Caco-2 (cell line): ENCODE measurements around the gene TEKT4. TPM values are rescaled to one million over a fixed set of nuclear protein-coding genes. Genes with fewer than 3 reads are reported as not detected.
"Not testable (repeated sequence)": the region's sequence is repeated elsewhere in the genome, so short reads cannot be mapped to it uniquely, and the experiment has no call there.

Experiments
- BruUV-seq: library from RNA; stranded (reverse); fragments of 400-500 nt; replicated peaks from 2 replicates; lab custom pipeline; 2021; lab: Mats Ljungman, UMichigan
- CTCF ChIA-PET: fragments of 300-600 bp; sonication (Branson Sonifier 250); formaldehyde crosslinking; loops from one replicate; lab custom pipeline; 2022; ENCODE audit warnings: antibody characterized with exemption; lab: Charles Lee
- POLR2A ChIA-PET: fragments of 300-600 bp; sonication (Branson Sonifier 250); formaldehyde crosslinking; loops from one replicate; lab custom pipeline; 2022; ENCODE audit warnings: antibody characterized with exemption; lab: Charles Lee
- DNase-seq, 2 experiments: peaks; one replicate each; pipeline versions ENCODE4 v3.0.0 to v3.0.0-alpha.2; 2020 to 2022
- H3K27me3 ChIP-seq: replicated peaks from 2 replicates; pipeline ENCODE4 v1.6.0; 2011; ENCODE audit warnings: low read length; ENCODE audit not compliant: control insufficient read depth, insufficient read depth
- H3K36me3 ChIP-seq: 2 replicates; pipeline ENCODE4 v1.5.1; 2011; ENCODE audit warnings: low read length; ENCODE audit not compliant: control insufficient read depth, insufficient read depth
- H3K4me1 ChIP-seq: fragments of 250-450 bp; sonication (Bioruptor Pico); 2 replicates; pipeline ENCODE4 v1.5.1; 2020; ENCODE audit warnings: mild to moderate bottlenecking
- H3K4me3 ChIP-seq: 2 replicates; pipeline ENCODE4 v1.5.1; 2011; ENCODE audit warnings: low read depth, mild to moderate bottlenecking, control low read depth, low read length
- H3K9me3 ChIP-seq: fragments of 250-450 bp; sonication (Bioruptor Pico); 2 replicates; pipeline ENCODE4 v1.5.1; 2020; ENCODE audit warnings: mild to moderate bottlenecking, moderate library complexity
- H3K27ac Mint-ChIP-seq: one replicate; pipeline ENCODE4 v1.8.0; 2022; ENCODE audit warnings: mixed read lengths; ENCODE audit not compliant: unreplicated experiment
- H3K27me3 Mint-ChIP-seq: one replicate; pipeline ENCODE4 v1.8.0; 2022; ENCODE audit warnings: mixed read lengths; ENCODE audit not compliant: insufficient read depth, unreplicated experiment
- H3K36me3 Mint-ChIP-seq: one replicate; pipeline ENCODE4 v1.8.0; 2022; ENCODE audit warnings: mild to moderate bottlenecking, mixed read lengths; ENCODE audit not compliant: insufficient read depth, unreplicated experiment
- H3K4me1 Mint-ChIP-seq: one replicate; pipeline ENCODE4 v1.8.0; 2022; ENCODE audit warnings: low read depth, mixed read lengths; ENCODE audit not compliant: unreplicated experiment
- H3K4me3 Mint-ChIP-seq: one replicate; pipeline ENCODE4 v1.8.0; 2022; ENCODE audit warnings: mild to moderate bottlenecking, moderate library complexity, mixed read lengths; ENCODE audit not compliant: unreplicated experiment
- H3K9me3 Mint-ChIP-seq: one replicate; pipeline ENCODE4 v1.8.0; 2022; ENCODE audit warnings: mixed read lengths; ENCODE audit not compliant: unreplicated experiment
- intact Hi-C: fragments of 100-400 bp; cut with micrococcal nuclease; formaldehyde crosslinking; loops from one replicate; pipeline ENCODE4 v1.10.0; 2022; ENCODE audit not compliant: unreplicated experiment
- total RNA-seq: library from RNA; stranded (reverse); gene quantifications from 2 replicates; pipeline ENCODE4 v1.2.3, GENCODE V29; 2022
- TF ChIP-seq, protein P1 (sequence below), 2 experiments: fragments of 200-600 bp in 1 of 2; IDR thresholded peaks; 1 replicate in 1 of 2; 2 replicates in 1 of 2; pipeline versions ENCODE4 v1.5.1 to v1.8.0; 2011 to 2022; ENCODE audit warnings: antibody characterized with exemption in 1 of 2, control low read depth in 1 of 2, inconsistent platforms in 1 of 2, low read depth in 1 of 2, low read length in 1 of 2, mild to moderate bottlenecking in 1 of 2, moderate library complexity in 1 of 2; ENCODE audit not compliant: insufficient read depth in 1 of 2, severe bottlenecking in 1 of 2, unreplicated experiment in 1 of 2

Gene TEKT4
- total RNA-seq, 1 experiment from 2014 or later: not detected

DNA sequence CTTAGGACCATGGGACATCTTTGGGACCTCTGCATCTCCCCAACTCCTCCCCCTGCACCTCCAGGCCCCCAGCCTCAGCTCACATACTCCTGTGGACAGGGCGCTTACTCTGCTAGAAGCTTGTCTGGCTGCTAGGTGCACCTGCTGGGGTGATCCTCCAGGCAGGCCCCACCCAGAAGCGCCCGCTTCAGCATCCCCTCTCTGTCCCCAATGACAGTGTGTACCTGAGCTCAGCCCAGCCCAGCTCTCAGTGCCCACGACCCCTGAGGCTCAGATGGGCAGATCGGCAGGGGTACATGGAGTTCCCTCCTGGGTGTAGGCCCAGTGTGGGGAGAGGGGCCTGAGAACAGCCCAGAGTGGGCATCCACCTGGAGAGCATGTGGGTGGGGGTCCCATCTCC is 5.9 kb downstream of the TEKT4 start:
- Mint-ChIP-seq H3K27me3 (peaks cover 4% of the 10 kb centered on the region), H3K4me1 (no peaks in the 10 kb centered on the region), H3K9me3 (no peaks in the 10 kb centered on the region), H3K36me3 (no peaks in the 10 kb centered on the region), H3K27ac (no peak overlapping the region), H3K4me3 (no peak overlapping the region)
- no peaks in the 10 kb centered on the region for H3K36me3 ChIP-seq
- TF ChIP-seq, protein P1, sequence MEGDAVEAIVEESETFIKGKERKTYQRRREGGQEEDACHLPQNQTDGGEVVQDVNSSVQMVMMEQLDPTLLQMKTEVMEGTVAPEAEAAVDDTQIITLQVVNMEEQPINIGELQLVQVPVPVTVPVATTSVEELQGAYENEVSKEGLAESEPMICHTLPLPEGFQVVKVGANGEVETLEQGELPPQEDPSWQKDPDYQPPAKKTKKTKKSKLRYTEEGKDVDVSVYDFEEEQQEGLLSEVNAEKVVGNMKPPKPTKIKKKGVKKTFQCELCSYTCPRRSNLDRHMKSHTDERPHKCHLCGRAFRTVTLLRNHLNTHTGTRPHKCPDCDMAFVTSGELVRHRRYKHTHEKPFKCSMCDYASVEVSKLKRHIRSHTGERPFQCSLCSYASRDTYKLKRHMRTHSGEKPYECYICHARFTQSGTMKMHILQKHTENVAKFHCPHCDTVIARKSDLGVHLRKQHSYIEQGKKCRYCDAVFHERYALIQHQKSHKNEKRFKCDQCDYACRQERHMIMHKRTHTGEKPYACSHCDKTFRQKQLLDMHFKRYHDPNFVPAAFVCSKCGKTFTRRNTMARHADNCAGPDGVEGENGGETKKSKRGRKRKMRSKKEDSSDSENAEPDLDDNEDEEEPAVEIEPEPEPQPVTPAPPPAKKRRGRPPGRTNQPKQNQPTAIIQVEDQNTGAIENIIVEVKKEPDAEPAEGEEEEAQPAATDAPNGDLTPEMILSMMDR (IDR thresholded peaks at IDR 0.05; ENCODE audit: insufficient read depth in 1 of 2, low read depth in 1 of 2, low read length in 1 of 2, severe bottlenecking in 1 of 2, unreplicated experiment in 1 of 2): no peak
- DNase-seq: no peak
- H3K4me3 ChIP-seq: no peak overlapping the region
- H3K4me1 ChIP-seq: no peaks in the 10 kb centered on the region
- CTCF ChIA-PET: no interaction called here
- POLR2A ChIA-PET: no interaction called here
- BruUV-seq: no TSS peak
- H3K27me3 ChIP-seq: no peaks in the 10 kb centered on the region
- H3K9me3 ChIP-seq: no peaks in the 10 kb centered on the region
- intact Hi-C loops: no loop called here

DNA sequence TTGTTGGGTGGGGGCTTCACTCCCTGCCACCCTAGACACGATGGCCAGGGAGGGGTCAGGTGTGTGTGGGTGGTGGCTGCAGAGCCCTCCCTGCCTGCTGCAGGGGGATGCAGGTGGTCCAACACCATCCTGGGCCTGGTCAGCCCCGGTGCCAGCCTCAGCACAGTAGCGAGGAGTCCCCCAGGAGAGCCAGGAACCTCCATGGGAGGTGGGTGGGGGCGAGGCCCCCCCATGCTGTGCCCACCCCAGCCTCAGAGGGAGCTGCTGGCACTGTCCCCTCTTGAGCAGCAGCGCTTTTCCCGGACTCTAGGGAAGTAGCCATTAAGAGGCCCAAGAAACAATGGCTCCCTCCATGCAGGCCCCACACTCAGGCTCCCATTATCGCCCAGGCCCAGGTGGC is 7.3 kb downstream of the TEKT4 start:
- DNase-seq, H3K9me3 Mint-ChIP-seq, CTCF ChIA-PET, H3K36me3 Mint-ChIP-seq, BruUV-seq, intact Hi-C loops, H3K4me3 ChIP-seq, POLR2A ChIA-PET, H3K27ac Mint-ChIP-seq, H3K4me3 Mint-ChIP-seq, H3K27me3 ChIP-seq, H3K36me3 ChIP-seq, H3K27me3 Mint-ChIP-seq, H3K4me1 ChIP-seq, H3K4me1 Mint-ChIP-seq, H3K9me3 ChIP-seq: not testable (repeated sequence)

DNA sequence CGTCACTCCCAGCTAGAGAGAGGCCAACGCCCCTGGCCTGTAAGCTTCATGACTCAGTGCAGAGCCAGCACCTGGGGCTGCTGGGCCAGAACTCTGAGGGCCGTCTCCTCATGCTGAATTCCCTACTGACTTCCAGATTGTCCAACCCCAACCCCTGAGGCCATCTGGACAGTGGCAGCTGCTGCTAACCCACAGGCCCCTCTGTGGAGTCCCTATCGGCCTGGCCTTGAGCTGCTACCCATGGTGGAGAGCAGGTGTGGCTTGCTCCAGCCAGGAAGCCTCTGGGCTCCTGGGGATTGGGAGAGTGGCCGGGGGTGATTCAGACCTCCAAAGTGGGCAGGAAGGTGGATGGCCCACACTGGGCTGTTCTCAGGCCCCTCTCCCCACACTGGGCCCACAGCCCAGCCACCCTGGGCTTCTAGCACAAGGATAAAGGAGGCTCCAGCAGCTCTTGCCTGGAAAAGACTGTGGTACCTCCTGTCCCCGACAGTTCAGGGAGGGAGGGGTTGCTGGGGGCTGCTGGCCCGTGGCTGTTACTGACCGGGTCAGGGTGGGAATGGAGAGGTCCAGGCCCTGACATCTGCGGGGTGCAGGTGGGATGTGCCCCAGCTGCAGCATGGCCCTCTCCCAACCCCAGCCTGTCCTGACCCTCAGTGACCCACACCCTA is 8.2 kb downstream of the TEKT4 start:
- Mint-ChIP-seq H3K27ac (no peak overlapping the region), H3K4me3 (no peak overlapping the region), H3K27me3 (peaks cover 4% of the 10 kb centered on the region), H3K4me1 (no peaks in the 10 kb centered on the region), H3K9me3 (no peaks in the 10 kb centered on the region), H3K36me3 (no peaks in the 10 kb centered on the region)
- Histone ChIP-seq H3K9me3 (no peaks in the 10 kb centered on the region), H3K27me3 (no peaks in the 10 kb centered on the region), H3K4me3 (no peak overlapping the region), H3K36me3 (no peaks in the 10 kb centered on the region), H3K4me1 (no peaks in the 10 kb centered on the region)
- POLR2A ChIA-PET: no interaction called here
- intact Hi-C loops: no loop called here
- no TSS peak for BruUV-seq
- DNase-seq: no peak
- CTCF ChIA-PET: no interaction called here
- TF ChIP-seq, protein P1 (IDR thresholded peaks at IDR 0.05; ENCODE audit: insufficient read depth in 1 of 2, low read depth in 1 of 2, low read length in 1 of 2, severe bottlenecking in 1 of 2, unreplicated experiment in 1 of 2): no peak
